Sigmoid colon (tissue), 4 donors: ENCODE data around the gene IFITM10.

Experiments used
- POLR2A ChIP-seq, 2 donors: fragments of 450-650 bp; IDR thresholded peaks; one replicate each; pipeline ENCODE4 v1.6.1; 2016; ENCODE audit warnings: antibody characterized with exemption in 2 of 2, mild to moderate bottlenecking in 2 of 2, moderate library complexity in 2 of 2
- POLR2AphosphoS5 ChIP-seq, 4 donors: sonication (generic); formaldehyde crosslinking; IDR thresholded peaks; one replicate each; pipeline ENCODE4 v1.6.1; 2017; ENCODE audit warnings: antibody characterized with exemption in 4 of 4
- TF ChIP-seq, protein P1 (sequence below), 4 experiments: fragments of 450-650 bp in 3 of 4; fragments of 200-600 bp in 1 of 4; IDR thresholded peaks; one replicate each; pipeline ENCODE4 v1.5.1; 2016 to 2019; ENCODE audit warnings: antibody characterized with exemption in 4 of 4, mild to moderate bottlenecking in 3 of 4, moderate library complexity in 2 of 4

- TF ChIP-seq, protein P1, sequence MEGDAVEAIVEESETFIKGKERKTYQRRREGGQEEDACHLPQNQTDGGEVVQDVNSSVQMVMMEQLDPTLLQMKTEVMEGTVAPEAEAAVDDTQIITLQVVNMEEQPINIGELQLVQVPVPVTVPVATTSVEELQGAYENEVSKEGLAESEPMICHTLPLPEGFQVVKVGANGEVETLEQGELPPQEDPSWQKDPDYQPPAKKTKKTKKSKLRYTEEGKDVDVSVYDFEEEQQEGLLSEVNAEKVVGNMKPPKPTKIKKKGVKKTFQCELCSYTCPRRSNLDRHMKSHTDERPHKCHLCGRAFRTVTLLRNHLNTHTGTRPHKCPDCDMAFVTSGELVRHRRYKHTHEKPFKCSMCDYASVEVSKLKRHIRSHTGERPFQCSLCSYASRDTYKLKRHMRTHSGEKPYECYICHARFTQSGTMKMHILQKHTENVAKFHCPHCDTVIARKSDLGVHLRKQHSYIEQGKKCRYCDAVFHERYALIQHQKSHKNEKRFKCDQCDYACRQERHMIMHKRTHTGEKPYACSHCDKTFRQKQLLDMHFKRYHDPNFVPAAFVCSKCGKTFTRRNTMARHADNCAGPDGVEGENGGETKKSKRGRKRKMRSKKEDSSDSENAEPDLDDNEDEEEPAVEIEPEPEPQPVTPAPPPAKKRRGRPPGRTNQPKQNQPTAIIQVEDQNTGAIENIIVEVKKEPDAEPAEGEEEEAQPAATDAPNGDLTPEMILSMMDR (IDR thresholded peaks at IDR 0.05) = no peak
- TF ChIP-seq POLR2AphosphoS5 (IDR thresholded peaks at IDR 0.05) (no peak), POLR2A (IDR thresholded peaks at IDR 0.05) (no peak)
Measured at GRCh38 chr11:1753929-1754305, 3.5 kb upstream of the IFITM10 start.
